Activated CD4-positive, alpha-beta T cell treated with anti-CD3 and anti-CD28 coated beads, Interleukin-10, Interleukin-2, amounts not matched to agents 100 ng/mL and 50 ng/mL, durations not matched to agents 16 hours and 8 hours (primary cell): ENCODE measurements around the gene PACSIN3.

ENCODE experiments used
- DNase-seq: peaks from one replicate; pipeline ENCODE4 v3.0.0-alpha.2; 2020

The PACSIN3 gene

DNA sequence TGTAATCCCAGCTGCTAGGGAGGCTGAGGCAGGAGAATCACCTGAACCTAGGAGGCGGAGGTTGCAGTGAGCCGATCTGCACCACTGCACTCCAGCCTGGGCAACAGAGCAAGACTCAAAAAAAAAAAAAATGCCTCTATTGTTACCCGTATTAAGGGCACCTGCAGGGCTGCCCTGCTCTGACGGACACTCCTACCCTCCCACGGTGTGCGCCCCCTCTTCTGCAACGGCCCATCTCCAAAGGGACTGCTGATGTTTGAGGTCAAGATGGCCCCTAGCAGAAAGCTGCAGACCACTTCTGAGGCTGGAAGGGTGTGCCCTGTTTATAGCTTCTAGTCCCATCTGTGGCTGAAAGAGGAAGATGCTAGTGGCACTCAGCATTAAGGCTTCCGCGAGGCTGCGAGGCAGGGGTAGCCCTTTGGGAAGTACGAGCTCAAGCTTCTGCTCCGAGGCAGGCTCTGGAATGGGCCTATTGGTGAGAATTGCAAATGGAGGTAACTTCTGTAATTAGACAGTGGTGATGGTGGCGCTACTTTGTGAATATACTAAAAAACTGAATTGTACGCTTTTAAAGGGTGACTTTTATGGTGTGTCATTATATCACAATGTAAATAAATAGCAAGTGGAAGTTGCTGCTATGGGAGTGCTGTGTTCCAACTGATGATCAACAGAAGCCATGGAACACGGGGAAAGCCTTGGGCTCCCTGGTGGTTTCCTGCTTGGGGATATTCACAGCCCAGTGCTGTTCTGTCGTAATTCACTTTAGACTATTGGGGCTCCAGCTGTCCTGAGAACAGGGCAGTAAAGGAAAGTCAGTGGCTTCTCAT, 33.9 kb downstream of the PACSIN3 start:
- DNase-seq: no peak

DNA sequence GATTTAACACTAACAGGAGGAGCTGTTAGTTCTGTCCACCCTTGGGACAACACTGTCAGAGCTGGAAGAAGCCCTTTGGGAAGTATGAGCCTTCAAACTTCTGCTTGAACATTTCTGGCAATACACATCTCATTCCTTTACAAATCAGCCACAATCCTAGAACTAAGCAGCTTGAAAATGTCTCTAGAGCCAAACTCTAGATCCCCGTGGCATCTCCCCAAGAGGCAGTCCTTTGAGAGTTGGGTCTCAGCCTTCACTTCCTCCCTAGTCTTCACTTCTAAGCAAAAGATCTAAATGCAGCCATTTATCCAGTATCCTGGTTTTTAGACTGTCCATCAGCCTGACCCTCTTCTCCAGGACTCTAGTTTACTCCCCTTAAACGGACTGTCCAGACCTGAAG, 36.5 kb downstream of the PACSIN3 start:
- DNase-seq: no peak

DNA sequence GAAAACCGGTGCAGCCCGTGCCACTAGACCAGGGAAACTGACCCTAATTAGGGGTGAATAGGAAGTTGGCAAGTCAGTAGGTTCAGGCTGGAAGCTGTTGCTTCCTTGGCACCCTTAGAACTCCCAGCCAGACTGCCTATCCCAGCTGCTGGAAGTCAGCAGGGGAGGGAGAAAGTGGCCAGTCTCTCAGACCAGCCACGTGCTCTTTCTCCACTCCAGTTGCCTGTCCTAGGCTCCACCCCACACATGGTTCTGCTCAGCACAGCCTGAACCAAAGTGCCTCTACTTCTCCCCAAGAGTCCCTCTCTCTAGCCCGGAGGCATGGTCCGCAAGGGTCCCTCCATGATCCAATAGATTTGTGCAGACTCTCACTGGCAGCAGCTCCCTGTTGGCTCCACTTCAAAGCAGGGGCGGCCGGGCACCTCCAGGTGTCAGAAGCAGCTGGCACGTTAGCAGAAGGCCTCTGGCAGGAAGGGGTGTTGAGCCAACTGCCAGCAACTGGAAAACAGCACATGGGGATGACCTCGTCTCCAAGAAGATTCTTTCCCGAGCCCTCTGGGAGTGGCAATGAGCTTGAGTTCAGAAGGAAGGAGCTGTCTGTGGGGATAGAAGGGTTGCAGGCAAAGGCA, 37.2 kb downstream of the PACSIN3 start:
- no peak for DNase-seq

DNA sequence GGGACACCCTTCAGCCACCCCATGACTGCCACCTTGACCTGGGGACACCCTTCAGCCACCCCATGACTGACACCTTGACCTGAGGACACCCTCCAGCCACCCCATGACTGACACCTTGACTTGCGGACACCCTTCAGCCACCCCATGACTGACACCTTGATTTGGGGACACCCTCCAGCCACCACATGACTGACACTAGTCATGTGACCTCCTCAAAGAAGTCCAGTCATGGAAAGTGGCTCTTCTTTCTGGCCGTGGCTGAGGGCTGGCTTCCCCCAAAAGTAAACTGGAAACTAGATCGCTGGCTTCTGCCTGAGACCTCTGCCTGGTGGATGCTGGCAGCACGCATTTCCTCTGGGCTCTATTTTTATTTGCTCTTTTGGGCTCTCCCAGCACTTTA, 38.0 kb downstream of the PACSIN3 start:
- DNase-seq: no peak

DNA sequence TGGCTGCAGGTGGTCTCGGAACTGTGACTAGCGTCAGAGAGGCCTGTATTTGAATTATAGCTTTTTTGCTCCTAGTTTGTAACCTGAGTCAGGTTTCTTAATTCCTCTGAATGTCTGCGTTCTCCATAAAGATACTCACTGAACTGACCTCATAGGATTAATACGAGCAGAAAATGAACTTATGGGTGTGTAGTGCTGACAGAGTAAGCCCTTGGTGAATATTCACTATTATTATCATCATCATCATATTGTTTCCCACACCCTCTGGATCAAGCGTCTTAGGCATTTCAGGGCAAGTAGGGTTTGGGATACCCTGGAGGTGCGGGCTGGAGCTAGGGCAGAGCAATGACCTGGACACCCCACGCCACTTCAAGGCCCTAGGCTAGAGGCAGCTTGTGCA, 38.6 kb downstream of the PACSIN3 start:
- DNase-seq: no peak

DNA sequence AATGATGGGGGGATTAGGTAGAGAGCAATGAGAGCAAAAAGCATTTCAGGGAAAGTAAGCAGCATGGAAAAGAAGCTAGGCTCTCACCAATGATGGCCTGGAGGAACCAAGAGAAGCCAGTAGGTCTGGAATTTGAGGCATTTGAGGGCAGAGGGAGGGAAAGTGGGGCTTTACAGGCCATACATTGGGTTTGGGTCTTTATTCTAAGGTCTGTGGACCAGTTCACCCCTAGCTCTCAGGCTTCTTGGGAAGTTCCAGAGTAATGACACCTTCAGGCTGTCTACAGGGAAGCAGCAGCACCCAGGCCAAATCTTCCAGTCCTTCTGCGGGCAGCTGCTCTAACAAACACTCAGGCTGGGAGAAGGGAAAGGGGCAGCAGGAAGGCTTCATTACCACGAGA, 39.0 kb downstream of the PACSIN3 start:
- no peak for DNase-seq

DNA sequence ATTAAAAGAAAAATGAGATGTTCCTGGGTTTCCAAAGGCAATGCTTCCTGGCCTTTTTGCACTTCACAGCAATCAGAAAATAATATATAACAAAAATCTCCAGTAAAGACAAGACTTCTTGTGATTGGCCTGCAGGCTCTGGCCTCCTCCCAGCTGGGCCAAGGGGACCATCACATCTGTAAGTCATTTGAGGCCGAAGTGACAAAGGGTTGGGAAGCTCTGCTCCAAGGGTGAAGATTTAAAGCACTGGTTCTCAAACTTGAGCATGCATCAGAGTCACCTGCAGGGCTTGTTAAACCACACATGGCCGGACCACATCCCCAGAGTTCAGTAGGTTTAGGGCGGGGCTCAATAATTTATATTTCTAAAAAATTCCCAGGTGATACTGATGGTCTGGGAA, 41.7 kb downstream of the PACSIN3 start:
- no peak for DNase-seq

DNA sequence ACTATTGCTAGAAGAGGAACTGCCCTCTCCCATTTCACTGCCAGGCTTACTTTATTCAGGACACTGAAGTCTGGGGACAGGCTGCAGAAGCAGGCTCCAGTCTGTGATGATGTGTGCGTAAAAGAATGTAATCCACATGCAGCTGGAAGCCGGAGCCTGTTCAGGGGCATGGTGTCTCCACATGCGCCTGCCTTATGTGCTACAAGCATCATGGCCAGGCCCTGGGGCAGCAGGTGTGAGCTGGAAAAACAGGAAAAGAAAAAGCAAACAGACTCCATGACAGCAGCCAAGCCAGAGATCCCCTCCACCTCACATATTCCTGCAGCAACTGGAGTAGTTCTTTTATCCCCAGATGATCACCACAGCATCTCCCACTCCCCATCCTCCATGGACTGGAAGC, 42.9 kb downstream of the PACSIN3 start:
- no peak for DNase-seq

DNA sequence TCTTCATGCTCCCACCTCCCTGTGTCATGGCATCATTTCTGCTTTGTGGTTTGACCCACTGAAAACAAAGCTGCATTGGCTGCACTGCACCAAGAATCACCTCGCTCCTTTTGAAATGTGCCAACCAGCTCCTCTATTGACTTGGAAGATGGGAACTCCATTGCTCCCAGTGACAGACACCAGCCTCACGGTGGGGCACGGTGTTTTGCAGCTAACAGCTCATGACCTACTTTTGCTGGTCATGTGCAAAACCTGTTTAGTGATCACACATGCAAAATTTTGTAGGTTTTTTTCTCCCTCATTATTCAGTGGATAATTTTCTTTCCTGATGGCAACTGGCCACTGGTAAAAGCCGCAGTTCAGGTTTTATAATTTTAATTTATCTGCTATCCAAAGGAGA, 46.4 kb downstream of the PACSIN3 start:
- no peak for DNase-seq

DNA sequence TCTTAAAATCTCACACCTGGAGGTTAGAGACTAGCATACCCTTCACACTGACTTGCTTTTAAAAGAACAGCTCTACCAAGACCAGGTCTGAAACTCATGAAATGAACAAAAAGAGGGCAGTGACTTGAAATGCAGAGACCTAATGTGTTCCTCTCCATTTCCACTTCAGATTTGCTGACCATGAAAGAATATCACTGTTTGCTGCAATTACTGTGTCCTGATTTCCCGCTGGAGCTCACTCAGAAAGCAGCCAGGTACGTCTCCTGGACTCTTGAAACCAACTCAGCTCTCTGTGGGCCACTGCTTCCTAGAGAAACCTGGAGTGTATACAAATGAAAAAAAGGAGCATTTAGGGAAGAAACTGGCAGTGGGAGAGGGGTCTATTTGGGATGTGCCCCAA, 48.8 kb downstream of the PACSIN3 start:
- no peak for DNase-seq

DNA sequence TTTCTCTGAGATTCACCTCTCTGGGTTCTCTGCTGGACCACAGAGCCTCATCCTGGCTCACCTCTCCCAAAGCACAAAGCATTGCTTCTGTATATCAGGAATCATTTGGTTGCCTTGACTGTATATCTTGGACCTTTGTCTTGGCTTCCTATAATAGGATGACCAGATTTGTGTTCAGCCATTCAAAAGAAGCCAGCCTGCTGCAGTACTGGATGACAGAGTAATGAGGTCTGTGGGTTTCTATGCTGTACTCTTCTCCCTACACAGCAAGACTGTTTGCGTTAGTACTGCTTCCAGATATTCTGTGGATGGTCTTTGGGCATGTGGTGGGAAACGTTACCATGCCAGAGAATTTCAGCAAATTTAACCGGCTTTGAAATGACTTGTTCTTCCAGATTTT, 49.3 kb downstream of the PACSIN3 start:
- no peak for DNase-seq

DNA sequence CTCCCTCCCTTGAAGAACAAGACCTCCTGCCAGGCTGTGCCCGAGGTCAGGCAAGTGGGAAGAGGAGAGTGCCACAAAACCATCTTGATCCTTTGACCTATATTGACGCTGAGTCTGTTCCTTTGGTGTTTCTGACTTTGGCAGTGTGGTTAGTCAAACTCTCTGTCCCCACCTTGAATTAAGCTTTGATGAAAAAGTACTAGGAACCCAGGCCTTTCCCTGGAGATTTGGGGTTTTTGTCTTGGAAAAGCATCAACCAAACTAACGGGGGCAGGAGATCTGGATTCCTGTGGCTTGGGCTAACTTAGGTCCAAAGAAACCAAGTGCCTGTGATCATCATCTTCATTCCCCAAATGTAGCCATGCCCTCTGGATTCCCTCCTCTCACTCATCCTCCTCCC, 49.9 kb downstream of the PACSIN3 start:
- DNase-seq: no peak

DNA sequence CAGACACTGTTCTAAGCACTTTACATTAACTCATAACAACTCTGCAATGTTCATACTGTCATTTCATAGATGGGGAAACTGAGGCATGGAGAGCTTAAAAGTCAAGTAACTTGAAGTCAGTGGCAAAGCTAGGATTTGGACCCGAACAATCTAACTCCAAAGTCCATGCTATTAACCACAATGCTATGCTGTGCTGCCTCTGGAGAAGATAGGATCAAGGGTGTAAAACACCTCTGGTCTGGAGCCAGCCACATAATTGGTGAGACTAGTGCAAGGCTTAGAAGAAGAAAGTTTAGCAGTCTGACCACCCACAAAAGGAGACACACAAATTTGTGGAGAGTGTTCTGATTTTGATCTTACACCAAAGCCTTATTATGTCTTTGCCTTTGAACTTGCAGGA, 53.3 kb downstream of the PACSIN3 start:
- no peak for DNase-seq

DNA sequence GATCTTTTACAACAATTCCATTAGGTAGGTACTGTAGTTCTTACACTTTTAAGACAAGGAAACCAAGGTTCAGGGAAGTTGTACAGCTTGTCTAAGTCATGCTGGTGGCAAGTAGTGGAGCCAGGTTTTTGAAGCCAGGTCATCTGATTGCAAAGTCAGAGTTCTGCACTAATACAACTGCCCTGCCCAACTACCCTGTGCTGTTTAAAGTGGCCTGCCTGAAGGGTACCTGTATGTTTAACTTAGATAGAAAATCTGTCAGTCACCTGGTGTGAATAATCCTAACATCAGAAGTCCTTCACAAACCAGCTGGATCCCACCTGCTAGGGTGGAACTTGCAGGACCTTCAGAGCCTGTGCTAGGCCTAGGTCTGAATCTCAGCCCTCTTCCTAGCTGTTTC, 53.7 kb downstream of the PACSIN3 start:
- DNase-seq: no peak

DNA sequence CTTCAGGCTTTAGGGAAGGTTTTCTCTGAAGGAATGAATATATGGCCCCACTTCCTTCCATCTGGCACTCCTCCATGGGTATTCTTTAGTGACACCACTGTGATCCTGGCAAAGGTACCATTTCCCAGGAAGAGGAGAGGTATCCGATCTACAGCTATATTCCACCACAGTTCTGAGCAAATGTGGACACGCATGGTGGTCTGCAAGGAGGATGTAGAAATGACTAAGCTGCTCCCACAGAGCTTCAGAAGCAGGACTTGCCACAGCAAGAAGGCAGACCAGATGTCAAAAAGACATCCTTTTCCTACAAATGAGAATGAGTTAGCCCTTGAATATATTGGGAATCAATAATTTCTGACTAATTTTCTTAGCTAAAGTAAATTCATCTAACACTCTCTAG, 55.1 kb downstream of the PACSIN3 start:
- no peak for DNase-seq

DNA sequence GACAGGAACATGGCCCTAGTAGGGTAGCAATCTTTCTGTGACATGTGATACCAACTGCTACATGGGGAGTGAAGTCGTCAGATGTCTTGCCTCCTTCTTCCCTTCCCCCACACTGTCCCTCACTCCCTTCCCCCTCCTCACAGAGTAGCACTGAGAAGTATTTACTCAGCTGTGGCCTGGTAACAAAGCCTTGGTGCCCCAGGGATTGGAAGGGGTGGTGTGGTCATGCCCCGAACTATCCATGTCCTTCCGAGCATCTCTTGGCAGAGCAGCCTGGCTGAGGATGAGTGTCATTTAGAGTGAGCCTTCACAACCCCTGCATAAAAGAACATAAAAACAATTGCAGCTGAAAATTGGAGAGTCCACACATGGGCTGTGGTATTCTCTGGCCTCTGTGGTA, 55.7 kb downstream of the PACSIN3 start:
- no peak for DNase-seq
